IMR-90 (cell line): ENCODE data around the gene ZNF362. TPM values are rescaled to one million over a fixed set of nuclear protein-coding genes. Genes with fewer than 3 reads are reported as not detected.
A peak's percentile ranks its signal among the peaks of the same experiment; 100 is the strongest.

Experiments used
- ATAC-seq: fragments of 200-7000 bp; cut with Tn5 transposase; 2 replicates; pipeline ENCODE4 v1.9.1; 2020; ENCODE audit warnings: low read depth, mild to moderate bottlenecking, moderate library complexity
- BruUV-seq: library from RNA; stranded (reverse); fragments of 400-500 nt; replicated peaks from 2 replicates; lab custom pipeline; 2021; lab: Mats Ljungman, UMichigan
- CTCF ChIA-PET: fragments of 300-600 bp; formaldehyde crosslinking; extraction: SDS; loops from one replicate; lab custom pipeline; 2021; ENCODE audit warnings: antibody characterized with exemption; lab: Yijun Ruan, JAX
- POLR2A ChIA-PET: fragments of 300-600 bp; sonication (Branson Sonifier 250); formaldehyde crosslinking; loops from one replicate; lab custom pipeline; 2022; ENCODE audit warnings: antibody characterized with exemption; ENCODE audit not compliant: unreplicated experiment; lab: Charles Lee
- DNase-seq: peaks from one replicate; pipeline ENCODE4 v3.0.0; 2013
- H2AFZ ChIP-seq: replicated peaks from 2 replicates; pipeline ENCODE3; 2013; ENCODE audit warnings: low read length, mild to moderate bottlenecking; ENCODE audit not compliant: poor library complexity
- H2AK5ac ChIP-seq: 2 replicates; pipeline ENCODE4 v1.6.1; 2013; ENCODE audit warnings: low read depth, low read length, inconsistent platforms
- H2AK9ac ChIP-seq: replicated peaks from 2 replicates; pipeline ENCODE3; 2013; ENCODE audit warnings: mild to moderate bottlenecking, low read depth, low read length, moderate library complexity; ENCODE audit not compliant: poor library complexity
- H2BK120ac ChIP-seq: 2 replicates; pipeline ENCODE4 v1.6.1; 2013; ENCODE audit warnings: low read depth, low read length, inconsistent platforms
- H2BK15ac ChIP-seq: 3 replicates; pipeline ENCODE4 v1.6.1; 2013; ENCODE audit warnings: low read depth, low read length, inconsistent platforms
- H2BK20ac ChIP-seq: 2 replicates; pipeline ENCODE4 v1.6.1; 2013; ENCODE audit warnings: low read depth, mild to moderate bottlenecking, inconsistent platforms, low read length, moderate library complexity
- H2BK5ac ChIP-seq: 2 replicates; pipeline ENCODE4 v1.6.1; 2013; ENCODE audit warnings: mild to moderate bottlenecking, low read depth, low read length, inconsistent platforms; ENCODE audit not compliant: poor library complexity, severe bottlenecking
- H3K14ac ChIP-seq: replicated peaks from 2 replicates; pipeline ENCODE4 v1.6.1; 2013; ENCODE audit warnings: low read depth, low read length, inconsistent platforms
- H3K18ac ChIP-seq: 2 replicates; pipeline ENCODE4 v1.6.1; 2013; ENCODE audit warnings: low read depth, low read length, control low read depth
- H3K23ac ChIP-seq: 2 replicates; pipeline ENCODE4 v1.6.1; 2013; ENCODE audit warnings: low read depth, low read length, inconsistent platforms
- H3K27ac ChIP-seq: 2 replicates; pipeline ENCODE4 v1.5.1; 2013; ENCODE audit warnings: mild to moderate bottlenecking, control low read depth, low read length; ENCODE audit not compliant: insufficient read depth
- H3K27me3 ChIP-seq: 2 replicates; pipeline ENCODE4 v1.6.1; 2013; ENCODE audit warnings: low read length; ENCODE audit not compliant: control insufficient read depth, insufficient read depth
- H3K36me3 ChIP-seq: 2 replicates; pipeline ENCODE4 v1.6.1; 2013; ENCODE audit warnings: low read length, mixed read lengths; ENCODE audit not compliant: control insufficient read depth, insufficient read depth
- H3K4ac ChIP-seq: 2 replicates; pipeline ENCODE4 v1.6.1; 2013; ENCODE audit warnings: low read depth, low read length, inconsistent platforms
- H3K4me1 ChIP-seq: 2 replicates; pipeline ENCODE4 v1.6.1; 2013; ENCODE audit warnings: low read length, mixed read lengths; ENCODE audit not compliant: control insufficient read depth, insufficient read depth
- H3K4me2 ChIP-seq: 2 replicates; pipeline ENCODE4 v1.6.1; 2013; ENCODE audit warnings: low read depth, mild to moderate bottlenecking, control low read depth, low read length, moderate library complexity
- H3K4me3 ChIP-seq: 2 replicates; pipeline ENCODE4 v1.5.1; 2013; ENCODE audit warnings: low read depth, mild to moderate bottlenecking, control low read depth, low read length, moderate library complexity; ENCODE audit not compliant: insufficient read depth
- H3K56ac ChIP-seq: 2 replicates; pipeline ENCODE4 v1.6.1; 2013; ENCODE audit warnings: low read length, inconsistent platforms; ENCODE audit not compliant: insufficient read depth; ENCODE audit errors: extremely low read depth
- H3K79me1 ChIP-seq, 2 experiments: 2 replicates each; pipeline ENCODE4 v1.6.1; 2013; ENCODE audit warnings: low read length in 2 of 2, inconsistent platforms in 1 of 2, low read depth in 1 of 2
- H3K9ac ChIP-seq: 2 replicates; pipeline ENCODE4 v1.6.1; 2013; ENCODE audit warnings: low read depth, low read length, control low read depth
- H3K9me1 ChIP-seq: 2 replicates; pipeline ENCODE4 v1.6.1; 2013; ENCODE audit warnings: low read length, inconsistent platforms; ENCODE audit not compliant: insufficient read depth
- H3K9me3 ChIP-seq: 2 replicates; pipeline ENCODE4 v1.6.1; 2013; ENCODE audit warnings: low read length; ENCODE audit not compliant: control insufficient read depth, insufficient read depth
- H4K20me1 ChIP-seq: 2 replicates; pipeline ENCODE4 v1.6.1; 2013; ENCODE audit warnings: low read length, inconsistent platforms; ENCODE audit not compliant: insufficient read depth
- H4K5ac ChIP-seq: 2 replicates; pipeline ENCODE4 v1.6.1; 2013; ENCODE audit warnings: mild to moderate bottlenecking, low read depth, low read length, control low read depth
- H4K8ac ChIP-seq, 2 experiments: 2 replicates each; pipeline ENCODE4 v1.6.1; 2013; ENCODE audit warnings: low read depth in 2 of 2, low read length in 2 of 2, control low read depth in 1 of 2, inconsistent platforms in 1 of 2
- H4K91ac ChIP-seq: 2 replicates; pipeline ENCODE4 v1.6.1; 2013; ENCODE audit warnings: low read depth, low read length, inconsistent platforms; ENCODE audit not compliant: insufficient read depth
- CEBPB ChIP-seq: IDR thresholded peaks from 2 replicates; pipeline ENCODE4 v1.6.1; 2012; ENCODE audit warnings: low read depth, low read length, improper control_type of control experiment
- CTCF ChIP-seq: conservative IDR thresholded peaks from 2 replicates; pipeline ENCODE4 v1.5.1; 2012; ENCODE audit warnings: mild to moderate bottlenecking, low read depth, low read length, improper control_type of control experiment
- ELK1 ChIP-seq: fragments of 150-350 bp; IDR thresholded peaks from 2 replicates; pipeline ENCODE4 v1.6.1; 2016; ENCODE audit warnings: low read depth, mild to moderate bottlenecking, low read length, moderate library complexity, borderline replicate concordance
- FOS ChIP-seq: fragments of 150-350 bp; IDR thresholded peaks from 2 replicates; pipeline ENCODE4 v1.6.1; 2016; ENCODE audit warnings: low read depth, low read length
- MAFK ChIP-seq: IDR thresholded peaks from 2 replicates; pipeline ENCODE4 v1.6.1; 2012; ENCODE audit warnings: low read depth, low read length, improper control_type of control experiment
- MAZ ChIP-seq: IDR thresholded peaks from 2 replicates; pipeline ENCODE4 v1.6.1; 2012; ENCODE audit warnings: low read depth, mild to moderate bottlenecking, low read length, improper control_type of control experiment, moderate library complexity, borderline replicate concordance
- NFE2L2 ChIP-seq: fragments of 150-350 bp; IDR thresholded peaks from 2 replicates; pipeline ENCODE4 v1.6.1; 2016; ENCODE audit warnings: low read depth, mild to moderate bottlenecking, low read length
- POLR2A ChIP-seq: IDR thresholded peaks from 2 replicates; pipeline ENCODE4 v1.6.1; 2012; ENCODE audit warnings: mild to moderate bottlenecking, low read depth, low read length
- USF2 ChIP-seq: fragments of 150-350 bp; IDR thresholded peaks from 2 replicates; pipeline ENCODE4 v1.6.1; 2017; ENCODE audit warnings: mild to moderate bottlenecking, antibody characterized with exemption, low read length, low read depth
- WGBS, 2 experiments: methylation state at CpG; one replicate each; pipeline versions ENCODE4 v1.1.5 to v1.1.7; 2013; ENCODE audit warnings: missing lambda C conversion rate in 2 of 2; ENCODE audit not compliant: insufficient read length in 1 of 2; ENCODE audit errors: extremely low coverage in 2 of 2; 5-methylcytosine and 5-hydroxymethylcytosine counted together
- dilution Hi-C: fragments of 300-500 bp; cut with HindIII; formaldehyde crosslinking; loops from one replicate; pipeline ENCODE4 v1.14.3; 2018; ENCODE audit warnings: low sequenced_read_pairs; ENCODE audit not compliant: unreplicated experiment
- in situ Hi-C: fragments of 300-500 bp; cut with MboI; formaldehyde crosslinking; loops from 3 replicates; pipeline ENCODE4 v1.14.3; 2019; ENCODE audit warnings: low sequenced_read_pairs, inconsistent platforms, mixed read lengths
- intact Hi-C: fragments of 100-400 bp; cut with micrococcal nuclease; formaldehyde crosslinking; loops from 2 replicates; pipeline ENCODE4 v1.10.0; 2022
- polyA plus RNA-seq, 3 experiments: library from polyadenylated mRNA; depleted of rRNA; stranded (reverse); fragments of >200 nt; gene quantifications; 2 replicates each; pipeline ENCODE4 v1.2.3, GENCODE V29; 2012; ENCODE audit warnings: low replicate concordance in 1 of 3
- total RNA-seq: library from RNA; depleted of rRNA; stranded (reverse); fragments of >200 nt; gene quantifications from 2 replicates; pipeline ENCODE4 v1.2.3, GENCODE V29; 2012

ZNF362 gene
- total and polyA plus RNA-seq, 2 of the 4 experiments (the other 2 are of a cell fraction) = 5.7 to 12.9 TPM

GRCh38 chr1:33236498-33236897 is 19.8 kb upstream of the ZNF362 start:
- TF ChIP-seq MAFK (peak; percentile 70), FOS (no peak), ELK1 (no peak), POLR2A (no peak), NFE2L2 (no peak), CEBPB (no peak), USF2 (no peak), CTCF (no peak), MAZ (no peak)
- Histone ChIP-seq H3K56ac (no peak overlapping the region), H2AK9ac (no peak overlapping the region), H3K14ac (no peak overlapping the region), H3K9me3 (no peaks in the 10 kb centered on the region), H3K18ac (no peak overlapping the region), H3K4me2 (no peak overlapping the region), H3K23ac (no peak overlapping the region), H4K91ac (no peak overlapping the region), H3K9me1 (peaks cover 4% of the 10 kb centered on the region; the same call in 1 of the 2 replicates), H2AK5ac (no peak overlapping the region), H2BK120ac (no peak overlapping the region), H2AFZ (no peak overlapping the region), H2BK20ac (no peak overlapping the region), H3K27ac (no peak overlapping the region), H3K27me3 (peaks cover 5% of the 10 kb centered on the region), H3K4ac (no peak overlapping the region), H4K20me1 (no peaks in the 10 kb centered on the region), H2BK15ac (no peak overlapping the region), H4K5ac (no peak overlapping the region), H3K4me3 (no peak overlapping the region), H3K79me1 (no peaks in the 10 kb centered on the region), H3K9ac (no peak overlapping the region), H2BK5ac (no peak overlapping the region), H3K36me3 (no peaks in the 10 kb centered on the region), H3K4me1 (peaks cover 3% of the 10 kb centered on the region), H4K8ac (no peak overlapping the region)
- dilution Hi-C loops (no loop called here), in situ Hi-C loops (no loop called here), intact Hi-C loops (no loop called here)
- CTCF ChIA-PET = no interaction called here
- no peak for DNase-seq
- no peak for ATAC-seq
- POLR2A ChIA-PET = no interaction called here
- WGBS, 2 experiments = no CpG with 5 or more reads among the region's 2 CpGs
- no TSS peak for BruUV-seq
